Brain microvascular endothelial cell (primary cell): ENCODE data around the gene SERPINB8.

Experiments
- DNase-seq: peaks from one replicate; pipeline ENCODE4 v3.0.0-alpha.2; 2020
- H3K27ac ChIP-seq: fragments of 250-450 bp; sonication (Bioruptor Pico); 2 replicates; pipeline ENCODE4 v1.5.1; 2020; ENCODE audit warnings: mild to moderate bottlenecking, moderate library complexity
- H3K27me3 ChIP-seq: fragments of 250-450 bp; sonication (Bioruptor Pico); replicated peaks from 2 replicates; pipeline ENCODE4 v1.5.1; 2020; ENCODE audit warnings: mild to moderate bottlenecking
- H3K36me3 ChIP-seq: fragments of 250-450 bp; sonication (Bioruptor Pico); replicated peaks from 2 replicates; pipeline ENCODE4 v1.5.1; 2020; ENCODE audit warnings: mild to moderate bottlenecking
- H3K4me3 ChIP-seq: 2 replicates; pipeline ENCODE4 v1.5.1; 2011; ENCODE audit warnings: low read depth, mild to moderate bottlenecking, control low read depth, low read length, moderate library complexity
- in situ Hi-C: cut with HindIII; loops from 2 replicates; pipeline ENCODE4 v1.10.0; 2017; ENCODE audit warnings: low sequenced_read_pairs, low pct_ligation_motif_present
- TF ChIP-seq, protein P1 (sequence below): IDR thresholded peaks from 2 replicates; pipeline ENCODE4 v1.5.1; 2011; ENCODE audit warnings: low read depth, mild to moderate bottlenecking, moderate library complexity, low read length, control low read depth, inconsistent platforms; ENCODE audit errors: missing control alignments

Gene SERPINB8

DNA sequence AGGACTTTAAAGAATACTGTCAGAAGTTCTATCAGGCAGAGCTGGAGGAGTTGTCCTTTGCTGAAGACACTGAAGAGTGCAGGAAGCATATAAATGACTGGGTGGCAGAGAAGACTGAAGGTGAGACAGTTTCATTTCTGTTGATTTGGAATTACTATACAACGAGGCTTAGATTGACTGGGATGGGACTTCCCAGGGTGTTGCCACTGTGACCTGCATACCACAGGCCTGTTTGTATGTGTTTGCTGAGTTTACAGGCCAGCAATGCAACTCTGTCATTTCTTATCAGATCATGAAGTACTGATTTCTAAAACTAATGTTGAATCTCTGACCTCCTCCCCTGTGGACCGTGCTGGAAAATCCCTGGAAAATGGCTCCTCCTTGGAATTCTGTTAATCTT lies 11.8 kb downstream of the SERPINB8 start:
- Histone ChIP-seq H3K27me3 (no peaks in the 10 kb centered on the region), H3K4me3 (no peak overlapping the region), H3K27ac (no peak overlapping the region), H3K36me3 (peaks cover 27% of the 10 kb centered on the region)
- TF ChIP-seq, protein P1, sequence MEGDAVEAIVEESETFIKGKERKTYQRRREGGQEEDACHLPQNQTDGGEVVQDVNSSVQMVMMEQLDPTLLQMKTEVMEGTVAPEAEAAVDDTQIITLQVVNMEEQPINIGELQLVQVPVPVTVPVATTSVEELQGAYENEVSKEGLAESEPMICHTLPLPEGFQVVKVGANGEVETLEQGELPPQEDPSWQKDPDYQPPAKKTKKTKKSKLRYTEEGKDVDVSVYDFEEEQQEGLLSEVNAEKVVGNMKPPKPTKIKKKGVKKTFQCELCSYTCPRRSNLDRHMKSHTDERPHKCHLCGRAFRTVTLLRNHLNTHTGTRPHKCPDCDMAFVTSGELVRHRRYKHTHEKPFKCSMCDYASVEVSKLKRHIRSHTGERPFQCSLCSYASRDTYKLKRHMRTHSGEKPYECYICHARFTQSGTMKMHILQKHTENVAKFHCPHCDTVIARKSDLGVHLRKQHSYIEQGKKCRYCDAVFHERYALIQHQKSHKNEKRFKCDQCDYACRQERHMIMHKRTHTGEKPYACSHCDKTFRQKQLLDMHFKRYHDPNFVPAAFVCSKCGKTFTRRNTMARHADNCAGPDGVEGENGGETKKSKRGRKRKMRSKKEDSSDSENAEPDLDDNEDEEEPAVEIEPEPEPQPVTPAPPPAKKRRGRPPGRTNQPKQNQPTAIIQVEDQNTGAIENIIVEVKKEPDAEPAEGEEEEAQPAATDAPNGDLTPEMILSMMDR: no peak
- no peak for DNase-seq
- in situ Hi-C loops: no loop called here

DNA sequence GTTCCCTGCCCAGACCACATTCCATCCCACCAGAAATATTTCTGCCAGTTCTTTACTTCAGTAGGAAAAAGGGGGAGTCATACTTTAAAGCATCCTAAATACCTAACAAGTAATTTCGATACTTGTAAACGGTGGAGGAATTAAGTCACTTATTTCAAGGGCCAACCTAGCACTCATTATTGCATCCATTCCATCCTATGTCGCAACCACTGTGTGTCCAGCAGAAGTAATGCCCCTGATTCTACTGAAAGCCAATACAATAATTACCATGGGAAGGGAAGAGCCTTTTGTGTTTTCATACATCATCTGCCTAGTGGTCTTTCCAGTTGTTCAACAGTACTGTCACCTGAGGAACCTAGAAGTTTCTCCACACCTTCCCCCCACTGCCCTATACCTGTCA lies 12.5 kb downstream of the SERPINB8 start:
- Histone ChIP-seq H3K27me3 (no peaks in the 10 kb centered on the region), H3K4me3 (no peak overlapping the region), H3K27ac (no peak overlapping the region), H3K36me3 (peaks cover 32% of the 10 kb centered on the region)
- no peak for DNase-seq
- TF ChIP-seq, protein P1: no peak
- in situ Hi-C loops: no loop called here

DNA sequence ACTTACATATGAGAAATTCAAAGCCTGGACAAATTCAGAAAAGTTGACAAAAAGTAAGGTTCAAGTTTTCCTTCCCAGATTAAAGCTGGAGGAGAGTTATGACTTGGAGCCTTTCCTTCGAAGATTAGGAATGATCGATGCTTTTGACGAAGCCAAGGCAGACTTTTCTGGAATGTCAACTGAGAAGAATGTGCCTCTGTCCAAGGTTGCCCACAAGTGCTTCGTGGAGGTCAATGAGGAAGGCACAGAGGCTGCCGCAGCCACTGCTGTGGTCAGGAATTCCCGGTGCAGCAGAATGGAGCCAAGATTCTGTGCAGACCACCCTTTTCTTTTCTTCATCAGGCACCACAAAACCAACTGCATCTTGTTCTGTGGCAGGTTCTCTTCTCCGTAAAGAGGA lies 17.0 kb downstream of the SERPINB8 start:
- no peak overlapping the region for H3K4me3 ChIP-seq
- no peak for DNase-seq
- H3K27ac ChIP-seq: no peak overlapping the region
- H3K36me3 ChIP-seq: peaks cover 26% of the 10 kb centered on the region
- in situ Hi-C loops: no loop called here
- TF ChIP-seq, protein P1: no peak
- H3K27me3 ChIP-seq: no peaks in the 10 kb centered on the region

DNA sequence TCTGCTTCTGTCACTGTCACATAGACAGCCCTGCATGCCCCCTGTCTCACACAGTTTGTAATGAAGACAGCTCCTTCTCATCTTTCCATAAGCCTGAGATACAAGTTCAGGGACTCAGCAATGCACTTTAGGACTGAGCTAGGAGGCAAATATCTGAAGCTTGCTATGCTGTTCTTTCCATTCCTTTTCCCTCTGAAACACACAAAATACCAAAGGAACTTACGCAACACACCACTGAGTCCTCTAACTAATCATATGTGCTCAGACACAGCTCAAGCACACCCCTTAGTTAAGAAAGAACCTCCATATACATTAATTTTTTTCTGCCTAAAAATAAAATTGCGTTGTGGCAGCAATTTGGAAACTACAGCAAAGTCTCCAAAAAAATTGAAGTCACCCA lies 17.9 kb downstream of the SERPINB8 start:
- in situ Hi-C loops: no loop called here
- no peak for DNase-seq
- Histone ChIP-seq H3K27ac (no peak overlapping the region), H3K36me3 (peaks cover 20% of the 10 kb centered on the region), H3K27me3 (no peaks in the 10 kb centered on the region), H3K4me3 (no peak overlapping the region)
- TF ChIP-seq, protein P1: no peak

DNA sequence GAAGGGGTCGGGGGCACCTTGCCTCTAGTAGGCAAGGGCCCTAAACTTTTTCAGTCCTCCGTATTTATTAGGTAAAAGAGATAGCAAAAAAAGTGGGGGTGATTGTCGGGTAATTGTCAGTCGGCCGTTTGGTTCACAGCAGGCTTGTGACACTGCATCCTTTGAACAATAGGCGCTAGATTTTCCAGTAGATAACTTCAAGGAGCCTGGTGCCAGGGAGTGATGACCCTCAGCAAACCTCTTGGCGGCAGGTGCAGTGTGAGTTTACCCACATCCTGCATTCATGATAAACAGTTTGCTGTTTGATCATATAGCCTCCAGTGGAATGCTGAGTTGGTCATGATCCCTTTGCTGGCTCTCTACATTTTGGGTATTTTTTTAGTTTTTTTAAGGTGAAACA lies 22.9 kb downstream of the SERPINB8 start:
- Histone ChIP-seq H3K27ac (no peak overlapping the region), H3K27me3 (no peaks in the 10 kb centered on the region), H3K4me3 (no peak overlapping the region), H3K36me3 (peaks cover 2% of the 10 kb centered on the region)
- in situ Hi-C loops: no loop called here
- DNase-seq: no peak
- TF ChIP-seq, protein P1: no peak

DNA sequence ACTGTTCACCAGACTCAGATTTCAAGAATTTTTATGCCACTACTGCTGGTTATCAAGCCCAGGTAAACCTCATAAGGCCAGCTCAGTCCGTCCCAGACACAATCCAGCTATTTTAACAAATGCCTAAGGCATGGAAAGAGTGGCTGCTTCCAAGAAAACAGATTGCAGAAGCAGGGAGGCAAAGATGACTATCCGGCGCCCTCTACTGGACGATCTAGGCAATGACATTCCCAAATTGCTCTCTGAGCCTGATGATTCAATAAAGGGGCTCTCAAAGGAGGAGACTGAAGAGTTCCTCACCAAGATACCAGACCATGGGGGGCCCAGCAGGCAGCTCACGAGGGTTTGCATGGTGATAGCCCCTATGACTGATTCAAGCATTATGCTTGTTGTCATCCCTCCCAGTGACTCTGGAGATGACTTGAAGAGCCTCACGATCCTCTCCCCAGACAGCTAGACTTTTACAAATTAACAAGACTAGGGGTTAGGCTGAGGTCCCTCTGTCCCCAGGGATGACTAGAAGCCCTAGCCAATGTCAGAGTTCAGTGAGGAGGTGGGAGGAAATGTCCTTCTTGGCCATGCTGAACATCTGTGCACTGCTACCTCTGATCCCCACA lies 25.0 kb downstream of the SERPINB8 start:
- no peaks in the 10 kb centered on the region for H3K36me3 ChIP-seq
- no peaks in the 10 kb centered on the region for H3K27me3 ChIP-seq
- DNase-seq: peak; percentile 56
- in situ Hi-C loops: no loop called here
- no peak overlapping the region for H3K27ac ChIP-seq
- H3K4me3 ChIP-seq: no peak overlapping the region
- TF ChIP-seq, protein P1: peak; percentile 92
